HL-60 (cell line): ENCODE measurements around the gene DGLUCY.

Experiments used
- CTCF ChIP-seq: IDR thresholded peaks from one replicate; pipeline ENCODE4 v1.5.1; 2011; ENCODE audit warnings: low read length, control low read depth, inconsistent platforms; ENCODE audit not compliant: insufficient read depth
- POLR2AphosphoS5 ChIP-seq: IDR thresholded peaks from 2 replicates; pipeline ENCODE4 v1.6.1; 2012; ENCODE audit warnings: low read depth
- SPI1 ChIP-seq: IDR thresholded peaks from 2 replicates; pipeline ENCODE4 v1.6.1; 2012; ENCODE audit warnings: low read depth, mild to moderate bottlenecking, borderline replicate concordance

GRCh38 chr14:91067186-91067585, 46.7 kb upstream of the DGLUCY start:
- TF ChIP-seq SPI1 (no peak), CTCF (no peak), POLR2AphosphoS5 (no peak)
